ENCODE results near the gene CSTF2. TPM values are rescaled to one million over a fixed set of nuclear protein-coding genes. Genes with fewer than 3 reads are reported as not detected.

CSTF2 gene
- total RNA-seq, 1 donor from 2014 or later = 71.4 TPM

DNA sequence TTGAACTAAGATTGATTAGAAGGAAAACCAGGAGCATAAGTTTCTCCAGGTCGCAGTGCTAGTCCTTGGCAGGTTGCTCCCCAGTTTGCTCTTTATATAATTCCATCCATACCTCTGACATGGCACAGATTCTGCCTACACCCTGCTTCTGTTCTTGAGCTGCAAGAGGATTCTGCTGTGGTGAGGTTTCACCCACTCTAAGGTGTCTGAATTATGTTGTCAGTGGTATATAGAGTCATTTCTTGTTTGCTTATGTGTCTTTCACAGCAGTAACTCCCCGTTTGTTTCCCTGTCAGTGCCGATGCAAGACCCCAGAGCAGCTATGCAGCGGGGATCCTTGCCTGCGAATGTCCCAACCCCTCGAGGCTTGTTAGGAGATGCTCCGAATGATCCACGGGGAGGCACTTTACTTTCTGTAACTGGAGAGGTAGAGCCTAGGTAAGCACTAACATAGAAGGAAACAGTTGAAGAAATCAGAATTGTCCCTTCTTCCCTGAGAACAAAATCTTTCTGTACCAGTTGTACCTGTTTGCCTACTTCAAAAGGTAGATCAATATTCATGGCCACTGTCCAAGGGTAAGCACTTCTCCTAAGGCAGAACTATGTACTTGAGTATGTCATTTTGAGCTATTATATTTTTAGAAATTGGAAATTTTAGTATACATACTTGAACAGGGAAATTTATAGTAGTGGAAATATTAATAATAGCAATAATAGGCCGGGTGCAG, 11.2 kb downstream of the CSTF2 start:
- peaks cover 25% of the 10 kb centered on the region for H3K4me1 Mint-ChIP-seq
- H3K27ac Mint-ChIP-seq = peak overlapping the region; percentile 97
- peaks cover 58% of the 10 kb centered on the region for H3K36me3 Mint-ChIP-seq (ENCODE audit: low read depth)
- intact Hi-C loops (cut with micrococcal nuclease) = loop anchor here (5.0 kb wide), 3 partner anchors 101 to 576 kb away; partner anchors contain the start of genes GLA, HNRNPH2 and TRMT2B
- peak overlapping the region; percentile 68 for H3K4me3 Mint-ChIP-seq
- H3K9me3 Mint-ChIP-seq = no peaks in the 10 kb centered on the region
- no peaks in the 10 kb centered on the region for H3K27me3 Mint-ChIP-seq
- no peak for DNase-seq

DNA sequence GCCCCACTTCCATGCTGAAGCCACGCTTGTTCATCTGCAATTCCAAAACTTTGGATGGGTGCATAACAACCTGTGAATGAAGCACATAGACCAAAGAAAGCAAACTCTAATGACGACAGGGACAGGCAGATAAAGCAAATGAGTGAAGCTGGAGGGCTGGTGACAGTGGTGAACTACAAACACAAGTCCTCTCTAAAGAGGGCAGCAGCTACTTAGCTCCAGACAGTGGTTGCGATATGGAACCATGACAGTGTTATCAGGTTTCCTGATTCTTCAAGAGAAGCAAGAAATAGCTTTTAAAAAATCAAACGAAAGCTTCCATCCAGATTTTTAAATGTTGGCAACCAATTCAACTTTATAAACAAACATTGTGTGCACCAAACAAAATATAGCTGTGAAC, 30.1 kb downstream of the CSTF2 start:
- DNase-seq = no peak
- Mint-ChIP-seq H3K27ac (no peak overlapping the region), H3K4me1 (peaks cover 3% of the 10 kb centered on the region), H3K4me3 (no peak overlapping the region), H3K27me3 (no peaks in the 10 kb centered on the region), H3K9me3 (no peaks in the 10 kb centered on the region), H3K36me3 (ENCODE audit: low read depth) (no peaks in the 10 kb centered on the region)
- intact Hi-C loops (cut with micrococcal nuclease) = no loop called here

DNA sequence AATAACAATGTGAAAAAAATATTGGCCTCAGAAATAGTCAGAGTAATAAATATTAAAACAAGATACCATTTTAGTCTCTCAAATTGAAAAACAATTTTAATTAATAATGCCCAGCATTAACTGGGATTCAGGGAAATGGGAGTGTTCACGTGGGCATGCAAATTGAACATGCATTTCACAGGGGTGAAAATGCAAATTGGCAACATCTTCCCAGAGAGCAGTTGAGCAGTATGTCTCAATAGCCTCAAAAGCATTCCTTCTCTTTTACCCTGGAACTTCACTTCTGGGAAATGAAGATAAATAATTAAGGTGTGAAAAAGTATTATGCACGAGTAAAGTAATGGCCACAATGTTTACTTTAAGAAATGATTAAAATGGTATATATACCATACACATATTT, 32.6 kb downstream of the CSTF2 start:
- no peak for DNase-seq
- no peaks in the 10 kb centered on the region for H3K36me3 Mint-ChIP-seq (ENCODE audit: low read depth)
- no peaks in the 10 kb centered on the region for H3K4me1 Mint-ChIP-seq
- H3K27ac Mint-ChIP-seq = no peak overlapping the region
- no peaks in the 10 kb centered on the region for H3K9me3 Mint-ChIP-seq
- H3K27me3 Mint-ChIP-seq = no peaks in the 10 kb centered on the region
- no peak overlapping the region for H3K4me3 Mint-ChIP-seq
- intact Hi-C loops (cut with micrococcal nuclease) = no loop called here

DNA sequence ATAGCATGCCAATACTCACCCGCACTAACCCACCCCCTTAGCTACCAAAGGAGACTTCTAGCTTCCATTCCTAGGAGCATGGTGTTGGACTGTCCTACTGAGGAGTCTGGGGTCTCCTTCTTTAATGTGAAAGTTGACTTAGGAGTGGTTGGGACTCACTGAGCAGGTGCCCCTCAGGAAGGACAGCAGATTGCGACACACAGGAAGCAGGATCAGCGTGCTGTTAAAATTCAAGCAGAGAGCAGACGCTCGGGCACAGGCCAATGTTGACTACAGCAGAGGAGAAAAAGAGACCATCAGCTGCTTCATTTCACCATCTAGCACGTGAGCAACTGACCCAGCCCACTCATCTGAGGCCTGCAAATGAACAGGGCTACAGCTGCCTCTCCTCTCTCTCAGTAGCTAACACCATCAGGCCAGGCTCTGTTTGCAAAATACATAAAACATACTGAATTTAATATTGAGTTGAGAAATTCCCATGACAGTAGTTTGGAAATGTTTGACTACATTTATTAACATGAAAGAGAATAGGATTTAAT, 43.2 kb downstream of the CSTF2 start:
- H3K36me3 Mint-ChIP-seq (ENCODE audit: low read depth) = no peaks in the 10 kb centered on the region
- intact Hi-C loops (cut with micrococcal nuclease) = no loop called here
- no peaks in the 10 kb centered on the region for H3K9me3 Mint-ChIP-seq
- peaks cover 4% of the 10 kb centered on the region for H3K27me3 Mint-ChIP-seq
- no peak for DNase-seq
- no peak overlapping the region for H3K4me3 Mint-ChIP-seq
- H3K27ac Mint-ChIP-seq = no peak overlapping the region
- H3K4me1 Mint-ChIP-seq = no peaks in the 10 kb centered on the region

DNA sequence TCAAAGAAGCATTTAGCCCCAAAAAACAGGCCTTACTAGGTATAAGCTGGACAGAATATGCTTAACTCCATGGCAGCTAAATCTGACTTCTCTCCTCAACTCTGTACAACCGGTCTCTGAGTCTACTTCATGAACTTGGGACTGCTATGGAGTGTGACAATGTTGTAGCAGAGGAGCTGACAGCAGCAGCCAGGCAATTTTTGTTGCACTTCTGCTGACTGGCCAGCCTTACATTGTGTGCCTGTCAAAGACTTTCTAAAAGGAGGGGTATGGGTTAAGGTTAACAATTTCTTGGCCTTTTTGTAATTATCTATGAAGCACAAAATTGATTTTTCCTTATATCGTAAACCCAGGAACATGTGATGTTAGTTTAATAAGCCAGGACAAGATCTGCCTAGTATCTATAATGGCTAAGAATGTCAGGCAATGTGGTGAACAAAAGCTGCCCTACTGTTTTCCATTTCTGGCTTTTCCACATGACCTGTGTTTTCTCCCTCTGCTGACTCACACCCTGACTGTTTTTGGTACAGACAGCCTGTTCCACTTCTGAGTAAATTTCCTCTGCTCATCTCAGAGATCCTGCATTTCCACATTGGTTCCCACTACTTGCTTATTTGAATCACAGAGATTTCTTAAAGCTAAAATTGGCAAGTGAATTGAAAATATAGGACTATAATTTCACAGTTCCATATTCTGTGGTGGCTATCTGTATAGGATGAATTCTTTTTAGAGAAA, 44.6 kb downstream of the CSTF2 start:
- Mint-ChIP-seq H3K27me3 (peaks cover 2% of the 10 kb centered on the region), H3K4me1 (no peaks in the 10 kb centered on the region), H3K9me3 (no peaks in the 10 kb centered on the region), H3K4me3 (no peak overlapping the region), H3K27ac (no peak overlapping the region), H3K36me3 (ENCODE audit: low read depth) (no peaks in the 10 kb centered on the region)
- intact Hi-C loops (cut with micrococcal nuclease) = no loop called here
- no peak for DNase-seq

DNA sequence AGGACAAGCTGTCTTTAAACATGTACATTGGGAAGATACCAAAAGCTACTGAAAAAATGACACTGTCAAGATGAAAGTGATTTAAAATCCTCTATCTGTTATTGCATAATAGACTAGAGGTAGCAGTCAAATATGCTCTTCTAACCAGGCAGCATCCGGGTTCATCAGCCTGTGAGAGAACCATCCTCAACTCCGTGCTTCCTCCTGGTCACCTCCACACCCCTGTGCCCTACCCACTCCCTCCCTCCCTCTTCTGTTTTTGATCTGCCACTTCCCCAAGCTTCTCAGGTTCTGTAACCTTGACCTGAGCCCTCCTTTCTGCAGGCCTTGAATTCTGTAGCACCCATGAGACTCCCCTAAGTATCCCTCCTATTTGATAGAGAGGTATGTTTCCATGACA, 48.1 kb downstream of the CSTF2 start:
- Mint-ChIP-seq H3K4me3 (no peak overlapping the region), H3K36me3 (ENCODE audit: low read depth) (no peaks in the 10 kb centered on the region), H3K4me1 (no peaks in the 10 kb centered on the region), H3K27ac (no peak overlapping the region), H3K9me3 (no peaks in the 10 kb centered on the region), H3K27me3 (peaks cover 6% of the 10 kb centered on the region)
- no peak for DNase-seq
- intact Hi-C loops (cut with micrococcal nuclease) = no loop called here

DNA sequence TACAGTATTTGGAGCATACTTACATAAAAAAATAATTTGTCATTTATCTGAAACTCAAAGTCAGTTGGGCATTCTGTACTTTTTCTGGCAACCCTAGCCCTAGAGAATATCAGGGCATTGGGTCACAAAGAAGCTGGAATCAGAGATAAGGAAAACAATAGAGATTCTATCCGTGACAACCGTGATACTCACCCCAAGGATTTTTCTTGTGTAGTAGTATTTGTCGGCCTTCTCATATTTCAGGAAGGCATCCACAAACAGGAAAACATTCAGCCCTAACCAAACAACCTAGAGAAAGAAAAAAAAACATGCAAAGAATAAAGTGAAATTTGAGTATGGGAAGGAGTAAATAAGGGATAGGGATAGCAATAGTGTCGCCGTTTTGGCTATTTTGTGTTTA, 50.3 kb downstream of the CSTF2 start:
- peaks cover 11% of the 10 kb centered on the region for H3K27me3 Mint-ChIP-seq
- intact Hi-C loops (cut with micrococcal nuclease) = no loop called here
- no peak overlapping the region for H3K27ac Mint-ChIP-seq
- DNase-seq = no peak
- H3K9me3 Mint-ChIP-seq = no peaks in the 10 kb centered on the region
- H3K36me3 Mint-ChIP-seq (ENCODE audit: low read depth) = no peaks in the 10 kb centered on the region
- no peaks in the 10 kb centered on the region for H3K4me1 Mint-ChIP-seq
- no peak overlapping the region for H3K4me3 Mint-ChIP-seq

DNA sequence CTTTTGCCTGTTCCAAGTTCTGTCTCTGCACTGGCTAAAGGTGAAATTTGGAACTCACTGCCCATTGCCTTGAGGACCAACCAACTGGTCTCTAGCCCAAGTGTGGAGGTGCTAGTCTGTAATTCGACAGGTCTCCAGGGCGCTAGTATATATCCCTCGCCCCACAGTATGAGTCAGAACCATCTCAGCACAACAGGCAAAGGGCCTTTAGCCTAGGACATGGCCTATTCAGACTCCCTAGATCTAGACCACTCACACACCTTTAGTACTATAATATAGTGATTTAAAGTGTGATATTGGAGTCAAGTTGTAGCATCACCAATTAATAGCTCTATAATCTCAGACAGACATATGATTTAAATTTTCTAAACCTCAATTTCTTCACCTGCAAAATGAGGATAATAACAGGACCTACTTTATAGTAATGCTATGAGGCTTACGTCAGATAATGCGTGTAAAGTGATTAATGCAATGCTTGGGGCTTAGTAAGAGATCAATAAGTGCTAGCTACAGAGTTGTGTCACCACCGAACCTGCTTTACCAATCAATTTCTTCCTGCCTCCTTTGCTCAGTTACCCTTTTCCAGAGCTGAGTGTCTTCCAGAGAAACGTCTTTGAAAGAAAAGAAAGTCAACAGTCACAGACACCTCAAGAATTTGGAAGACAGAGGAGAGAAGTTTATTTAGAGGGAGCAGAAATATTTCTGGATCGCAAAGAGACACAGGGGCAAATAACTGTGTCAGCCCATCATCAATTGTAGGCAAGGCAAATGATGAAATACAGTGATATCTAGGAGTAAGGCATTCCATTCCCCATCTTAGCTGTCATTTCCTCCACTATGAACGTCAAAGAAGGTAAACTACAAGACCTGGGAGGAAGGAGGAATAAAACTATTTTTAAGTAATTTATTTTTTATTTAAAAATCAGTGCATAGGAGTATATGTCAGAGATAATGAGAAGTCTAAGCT, 51.7 kb downstream of the CSTF2 start:
- intact Hi-C loops (cut with micrococcal nuclease) = no loop called here
- H3K27ac Mint-ChIP-seq = no peak overlapping the region
- DNase-seq = no peak
- no peaks in the 10 kb centered on the region for H3K36me3 Mint-ChIP-seq (ENCODE audit: low read depth)
- H3K9me3 Mint-ChIP-seq = no peaks in the 10 kb centered on the region
- H3K27me3 Mint-ChIP-seq = peaks cover 11% of the 10 kb centered on the region
- no peak overlapping the region for H3K4me3 Mint-ChIP-seq
- no peaks in the 10 kb centered on the region for H3K4me1 Mint-ChIP-seq

DNA sequence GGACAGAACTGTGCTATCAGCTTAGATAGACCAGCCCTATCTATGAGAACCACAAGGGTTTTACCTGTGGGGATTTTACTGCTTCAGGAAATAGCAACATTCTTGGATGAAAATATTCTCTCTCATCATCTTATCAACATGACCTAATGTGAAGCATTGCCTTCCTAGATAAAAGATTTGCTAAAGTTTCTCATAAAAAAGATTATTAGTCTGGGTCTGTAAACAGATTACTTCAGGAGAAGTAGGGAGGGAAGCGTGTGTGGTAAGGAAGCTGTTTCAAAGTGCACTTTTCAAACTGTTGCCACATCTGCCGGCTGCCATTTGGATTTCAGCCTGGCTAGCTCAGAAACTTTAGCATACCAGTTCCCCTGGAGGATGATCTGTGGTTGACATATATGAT, 54.1 kb downstream of the CSTF2 start, which contains the start of gene NOX1:
Gene NOX1, minus strand, starts transcription at position 35 of the 400 bp plus-strand sequence. CDS start 220 bp downstream, outside the sequence.
- Mint-ChIP-seq H3K9me3 (no peaks in the 10 kb centered on the region), H3K27me3 (peaks cover 9% of the 10 kb centered on the region)
- intact Hi-C loops (cut with micrococcal nuclease) = no loop called here

DNA sequence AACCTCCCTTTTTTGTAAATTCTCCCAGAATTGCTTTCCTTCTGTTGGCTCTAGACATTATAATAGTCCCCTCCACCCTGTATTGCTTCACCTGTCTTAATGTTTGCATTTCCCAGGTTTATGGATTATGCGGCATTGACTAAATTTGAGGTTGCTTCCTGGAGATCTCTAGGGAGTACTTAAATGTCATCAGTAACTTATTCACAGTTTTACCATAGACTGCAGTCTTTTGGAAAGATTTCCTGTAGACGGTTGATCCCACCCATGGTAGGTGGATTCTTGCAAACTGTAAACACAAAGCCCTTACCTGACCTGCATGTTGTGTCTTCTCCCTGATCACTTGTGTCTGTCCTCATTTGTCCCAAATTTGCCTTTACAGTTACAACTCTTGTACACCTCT, 60.2 kb downstream of the CSTF2 start:
- no peak for DNase-seq
- no peak overlapping the region for H3K27ac Mint-ChIP-seq
- H3K4me1 Mint-ChIP-seq = peaks cover 3% of the 10 kb centered on the region
- no peaks in the 10 kb centered on the region for H3K9me3 Mint-ChIP-seq
- no peak overlapping the region for H3K4me3 Mint-ChIP-seq
- intact Hi-C loops (cut with micrococcal nuclease) = no loop called here
- no peaks in the 10 kb centered on the region for H3K27me3 Mint-ChIP-seq
- H3K36me3 Mint-ChIP-seq (ENCODE audit: low read depth) = no peaks in the 10 kb centered on the region

More for the DNA sequence above, 54.1 kb downstream of the CSTF2 start, which contains the start of gene NOX1:
- Mint-ChIP-seq H3K4me1 (no peaks in the 10 kb centered on the region), H3K36me3 (ENCODE audit: low read depth) (no peaks in the 10 kb centered on the region), H3K4me3 (no peak within 1 kb of the TSS), H3K27ac (no peak within 1 kb of the TSS)
- no peak for DNase-seq

DNA sequence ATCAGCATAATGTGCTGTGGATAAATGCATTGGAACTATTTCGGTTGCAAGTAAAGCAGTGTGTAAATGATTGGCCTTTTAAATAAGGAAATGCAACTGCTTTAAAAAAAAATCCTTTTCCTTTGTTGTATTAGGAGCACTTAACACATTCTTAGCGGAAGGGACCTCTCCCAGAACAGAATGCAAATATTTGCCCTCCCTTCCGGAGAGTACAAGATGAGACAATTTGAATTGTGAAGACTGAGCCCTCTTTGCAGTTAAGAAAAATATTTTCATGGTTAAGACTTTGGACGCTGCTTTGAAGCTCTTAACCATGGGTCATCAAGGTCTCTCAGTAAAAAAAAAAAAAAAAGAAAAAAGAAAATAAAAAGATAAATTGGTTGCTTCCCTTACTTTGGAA, 63.5 kb downstream of the CSTF2 start:
- Mint-ChIP-seq H3K4me3 (no peak overlapping the region), H3K9me3 (no peaks in the 10 kb centered on the region), H3K4me1 (peaks cover 6% of the 10 kb centered on the region), H3K36me3 (ENCODE audit: low read depth) (no peaks in the 10 kb centered on the region), H3K27me3 (no peaks in the 10 kb centered on the region), H3K27ac (no peak overlapping the region)
- no peak for DNase-seq
- intact Hi-C loops (cut with micrococcal nuclease) = no loop called here
